SK-N-DZ (cell line): ENCODE results near the gene RPLP1.
"Not testable (repeated sequence)": the region's sequence is repeated elsewhere in the genome, so short reads cannot be mapped to it uniquely, and the experiment has no call there.

Experiments used
- DNase-seq: peaks from one replicate; pipeline ENCODE4 v3.0.0-alpha.2; 2015; ENCODE audit warnings: low spot score

Gene RPLP1

GRCh38 chr15:69436951-69437350 lies 15.7 kb upstream of the RPLP1 start:
- DNase-seq: no peak

GRCh38 chr15:69439623-69440022 lies 13.0 kb upstream of the RPLP1 start:
- no peak for DNase-seq

GRCh38 chr15:69443032-69443611 lies 9.5 kb upstream of the RPLP1 start:
- no peak for DNase-seq

GRCh38 chr15:69444686-69445085 lies 7.9 kb upstream of the RPLP1 start:
- DNase-seq: no peak

- DNase-seq: no peak
Measured at GRCh38 chr15:69446953-69447352, 5.7 kb upstream of the RPLP1 start.

- not testable (repeated sequence) for DNase-seq
Measured at GRCh38 chr15:69450221-69450620, 2.4 kb upstream of the RPLP1 start.

GRCh38 chr15:69450968-69451695 lies 1.5 kb upstream of the RPLP1 start:
- no peak for DNase-seq

- peak; percentile 64 for DNase-seq
Measured at GRCh38 chr15:69451951-69452691, 497 bp upstream of the RPLP1 start.

GRCh38 chr15:69454953-69455352 lies 2.3 kb downstream of the RPLP1 start:
- DNase-seq: no peak

GRCh38 chr15:69456208-69457166 lies 3.9 kb downstream of the RPLP1 start:
- no peak for DNase-seq

GRCh38 chr15:69457304-69458280 lies 5.0 kb downstream of the RPLP1 start:
- no peak for DNase-seq

GRCh38 chr15:69459066-69459465 lies 6.4 kb downstream of the RPLP1 start:
- DNase-seq: no peak

- DNase-seq: no peak
Measured at GRCh38 chr15:69460481-69460880, 7.9 kb downstream of the RPLP1 start.

- no peak for DNase-seq
Measured at GRCh38 chr15:69462030-69462492, 9.4 kb downstream of the RPLP1 start.

- DNase-seq: peak; percentile 95
Measured at GRCh38 chr15:69462493-69463181, 10.0 kb downstream of the RPLP1 start.

GRCh38 chr15:69463182-69463756 lies 10.7 kb downstream of the RPLP1 start:
- no peak for DNase-seq

- DNase-seq: no peak
Measured at GRCh38 chr15:69465253-69465652, 12.6 kb downstream of the RPLP1 start.

- DNase-seq: no peak
Measured at GRCh38 chr15:69466733-69467132, 14.1 kb downstream of the RPLP1 start.

GRCh38 chr15:69467636-69468035 lies 15.0 kb downstream of the RPLP1 start:
- DNase-seq: no peak
